Fibroblast of the aortic adventitia (primary cell): ENCODE measurements around the gene CTBP2. TPM values are rescaled to one million over a fixed set of nuclear protein-coding genes. Genes with fewer than 3 reads are reported as not detected.

ENCODE experiments used
- DNase-seq: peaks from one replicate; pipeline ENCODE4 v3.0.0-alpha.2; 2010; ENCODE audit warnings: low read depth
- H3K4me3 ChIP-seq: 2 replicates; pipeline ENCODE4 v1.5.1; 2011; ENCODE audit warnings: low read depth, mild to moderate bottlenecking, control low read depth, low read length, moderate library complexity
- total RNA-seq: library from RNA; depleted of rRNA; stranded (reverse); fragments of >200 nt; gene quantifications from 2 replicates; pipeline ENCODE4 v1.2.3, GENCODE V29; 2012; ENCODE audit warnings: low replicate concordance
- TF ChIP-seq, protein P1 (sequence below): IDR thresholded peaks from 2 replicates; pipeline ENCODE4 v1.5.1; 2011; ENCODE audit warnings: mild to moderate bottlenecking, low read length, control low read depth, inconsistent platforms; ENCODE audit not compliant: insufficient read depth

CTBP2 gene
- total RNA-seq, 1 donor = 45.4 TPM

DNA sequence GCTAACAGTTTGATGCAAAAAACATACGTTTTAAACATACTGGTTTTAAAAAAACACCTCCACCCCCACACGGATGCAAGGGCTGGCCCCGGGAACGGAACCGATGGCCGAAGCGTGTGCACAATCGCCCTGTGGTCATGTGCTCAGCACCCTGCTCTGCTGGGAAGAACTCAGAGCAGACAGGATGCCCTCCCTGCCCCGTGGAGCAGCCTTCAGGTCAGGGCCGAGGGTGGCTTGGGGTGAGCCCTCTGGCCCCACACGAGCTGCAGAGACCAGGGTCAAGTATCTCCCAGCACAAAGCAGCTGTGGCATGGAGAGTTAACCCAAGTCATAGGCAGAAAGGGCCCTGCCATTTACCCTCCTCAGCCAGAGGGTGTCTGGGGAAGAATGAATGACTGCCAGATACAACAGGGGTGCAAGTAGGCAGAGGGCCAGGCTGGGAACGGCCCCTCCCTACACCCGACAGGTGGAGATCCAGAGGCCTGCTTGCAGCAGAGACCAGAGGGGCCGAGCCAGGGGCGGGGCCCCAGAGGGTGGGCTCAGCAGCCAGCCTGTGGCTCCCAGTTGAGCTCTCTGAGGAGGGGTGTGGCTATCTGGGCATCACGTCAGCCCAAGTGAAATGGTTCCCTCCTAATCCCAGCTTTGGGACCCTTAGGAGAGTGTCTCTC lies 161.6 kb downstream of the CTBP2 start:
- H3K4me3 ChIP-seq = no peak overlapping the region
- DNase-seq = no peak
- TF ChIP-seq, protein P1, sequence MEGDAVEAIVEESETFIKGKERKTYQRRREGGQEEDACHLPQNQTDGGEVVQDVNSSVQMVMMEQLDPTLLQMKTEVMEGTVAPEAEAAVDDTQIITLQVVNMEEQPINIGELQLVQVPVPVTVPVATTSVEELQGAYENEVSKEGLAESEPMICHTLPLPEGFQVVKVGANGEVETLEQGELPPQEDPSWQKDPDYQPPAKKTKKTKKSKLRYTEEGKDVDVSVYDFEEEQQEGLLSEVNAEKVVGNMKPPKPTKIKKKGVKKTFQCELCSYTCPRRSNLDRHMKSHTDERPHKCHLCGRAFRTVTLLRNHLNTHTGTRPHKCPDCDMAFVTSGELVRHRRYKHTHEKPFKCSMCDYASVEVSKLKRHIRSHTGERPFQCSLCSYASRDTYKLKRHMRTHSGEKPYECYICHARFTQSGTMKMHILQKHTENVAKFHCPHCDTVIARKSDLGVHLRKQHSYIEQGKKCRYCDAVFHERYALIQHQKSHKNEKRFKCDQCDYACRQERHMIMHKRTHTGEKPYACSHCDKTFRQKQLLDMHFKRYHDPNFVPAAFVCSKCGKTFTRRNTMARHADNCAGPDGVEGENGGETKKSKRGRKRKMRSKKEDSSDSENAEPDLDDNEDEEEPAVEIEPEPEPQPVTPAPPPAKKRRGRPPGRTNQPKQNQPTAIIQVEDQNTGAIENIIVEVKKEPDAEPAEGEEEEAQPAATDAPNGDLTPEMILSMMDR = no peak

GRCh38 chr10:124997771-124998623 lies 162.4 kb downstream of the CTBP2 start:
- no peak overlapping the region for H3K4me3 ChIP-seq
- no peak for DNase-seq
- TF ChIP-seq, protein P1 = no peak

DNA sequence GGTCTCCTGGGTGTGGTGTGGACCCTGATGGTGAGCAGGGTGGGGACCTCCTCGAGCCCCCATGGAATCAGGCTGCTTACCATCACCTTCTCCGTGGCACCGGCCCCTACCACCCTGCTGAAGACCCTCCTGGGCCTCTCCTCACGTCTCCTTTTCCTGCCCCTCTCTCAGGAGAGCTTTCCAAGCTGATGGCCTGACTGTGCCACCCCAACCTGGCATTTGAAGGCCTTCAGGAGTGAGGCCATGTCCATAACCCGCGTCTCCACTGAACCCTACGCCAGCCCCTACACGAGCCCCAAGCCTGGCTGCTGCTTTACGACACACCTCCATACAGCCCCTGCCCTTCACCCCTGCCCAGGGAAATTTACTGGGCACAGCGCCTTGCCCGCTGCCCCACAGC lies 163.1 kb downstream of the CTBP2 start:
- no peak for DNase-seq
- H3K4me3 ChIP-seq = no peak overlapping the region
- TF ChIP-seq, protein P1 = no peak

DNA sequence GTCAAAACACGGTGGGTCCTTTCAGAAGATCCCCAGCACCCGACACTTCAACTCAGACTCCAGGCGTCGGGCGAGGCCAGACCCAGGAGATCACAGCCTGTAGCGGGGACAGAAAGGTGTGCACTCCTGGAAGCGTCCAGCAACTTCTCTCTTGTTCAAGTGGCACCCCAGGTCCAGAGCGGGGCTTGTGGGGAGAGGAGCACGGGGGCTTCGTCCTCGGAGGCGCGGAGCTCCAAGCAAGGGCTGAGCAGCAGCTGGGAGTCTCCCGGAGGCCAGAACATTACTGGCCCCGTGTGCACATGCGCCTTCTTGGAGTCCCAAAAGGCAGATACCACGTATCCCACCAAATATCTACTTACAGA lies 163.5 kb downstream of the CTBP2 start:
- TF ChIP-seq, protein P1 = no peak

DNA sequence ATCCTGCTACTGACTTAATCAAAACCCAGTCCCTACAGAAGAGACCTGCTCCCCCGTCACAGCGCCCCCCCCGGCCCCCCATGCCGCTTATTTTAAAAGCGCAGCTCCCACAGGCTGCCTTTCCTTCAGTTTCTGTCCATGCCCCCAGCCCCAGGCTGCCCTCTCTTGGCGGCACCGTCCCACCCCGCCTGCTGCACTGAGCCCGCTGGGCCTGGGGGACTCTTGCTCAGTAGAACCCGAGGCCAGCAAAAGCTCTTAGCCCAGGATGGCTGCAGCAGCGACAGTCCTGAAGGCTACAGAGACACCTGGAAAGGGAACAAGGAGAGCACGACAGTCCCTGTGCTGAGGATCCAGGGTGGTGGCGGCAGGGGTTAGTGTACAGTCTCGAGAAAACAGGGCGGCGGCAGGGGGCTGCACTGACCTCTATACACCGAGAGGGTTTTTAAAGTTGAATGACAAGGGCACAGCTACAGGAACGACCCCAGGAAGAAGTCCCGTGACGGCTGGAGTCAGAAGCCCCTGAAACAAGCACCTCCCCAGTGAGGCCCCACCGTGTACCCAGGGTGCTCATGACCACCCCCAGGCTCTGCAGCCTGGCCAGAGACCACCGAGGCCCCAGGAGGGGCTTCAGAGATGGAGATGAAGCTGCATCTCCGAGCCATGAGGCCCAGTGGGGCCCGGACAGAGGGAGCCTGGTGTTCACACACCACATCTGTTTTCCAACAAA lies 164.1 kb downstream of the CTBP2 start:
- DNase-seq = no peak
- TF ChIP-seq, protein P1 = no peak
- no peak overlapping the region for H3K4me3 ChIP-seq

More for the DNA sequence above, 163.5 kb downstream of the CTBP2 start:
- no peak for DNase-seq
- no peak overlapping the region for H3K4me3 ChIP-seq

DNA sequence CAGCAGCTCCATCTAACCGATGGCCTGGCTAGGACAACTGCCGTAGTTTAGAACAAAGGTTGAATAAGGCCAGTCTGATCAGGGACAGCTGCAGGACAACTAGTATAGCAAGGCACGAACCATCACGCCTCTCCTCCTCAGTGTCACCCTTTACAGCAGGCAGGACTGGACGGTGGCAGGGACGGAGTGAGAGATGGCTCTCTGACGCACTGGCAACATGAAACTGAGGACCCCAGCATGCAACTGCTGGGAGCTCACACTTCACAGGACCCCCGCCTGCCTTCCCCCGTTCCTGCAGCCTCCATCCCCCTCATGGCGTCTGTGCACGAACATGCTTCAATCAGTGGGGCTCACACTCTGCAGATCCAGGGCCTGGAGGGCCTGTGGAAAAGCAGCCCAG lies 164.8 kb downstream of the CTBP2 start:
- no peak overlapping the region for H3K4me3 ChIP-seq
- DNase-seq = no peak
- TF ChIP-seq, protein P1 = no peak
